HG02973 (cell line): ENCODE data around the gene TRAK1.

Experiments
- ATAC-seq: cut with Tn5 transposase; IDR thresholded peaks from one replicate; pipeline ENCODE4 v1.9.1; 2021; ENCODE audit warnings: moderate library complexity; ENCODE audit not compliant: unreplicated experiment

Gene TRAK1

DNA sequence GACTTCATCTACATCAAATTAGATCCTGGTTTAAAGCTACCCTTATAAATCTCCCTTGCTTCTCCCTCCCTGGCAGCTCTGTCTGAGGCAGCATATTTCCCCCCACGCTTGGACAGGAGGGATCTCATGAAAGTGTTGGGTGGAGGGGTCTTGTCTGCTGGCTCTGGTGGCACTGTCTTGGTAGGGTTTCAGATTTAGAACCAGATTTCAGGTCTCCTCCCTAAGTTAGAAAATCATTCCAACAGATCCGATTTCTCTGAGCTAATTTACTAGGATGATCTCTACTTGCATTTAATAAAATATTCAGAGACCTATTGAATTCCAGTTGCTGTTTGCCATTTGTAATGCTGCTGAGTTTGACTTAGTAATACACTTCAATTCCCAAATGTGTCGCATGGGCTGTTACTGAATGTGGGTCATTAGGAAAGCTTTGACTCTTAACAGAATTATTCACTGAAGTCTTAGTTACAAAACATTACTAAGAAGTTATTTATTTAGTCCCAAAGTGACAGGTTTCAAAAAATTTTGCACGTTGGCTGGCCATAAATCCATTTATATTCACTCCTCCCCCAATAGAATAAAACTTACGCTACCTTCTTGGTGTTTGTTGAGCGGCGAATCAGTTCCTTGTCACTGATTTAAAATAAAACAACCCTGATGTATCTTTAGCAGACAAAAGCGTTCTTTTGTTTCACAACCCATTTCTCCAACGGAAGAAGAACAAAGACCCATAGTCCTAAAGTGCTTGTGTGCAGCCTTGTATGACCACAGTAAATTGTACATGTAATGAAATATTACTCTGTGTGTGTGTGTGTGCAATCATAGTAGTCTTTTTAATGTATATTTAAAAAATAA lies 84.5 kb downstream of the TRAK1 start:
- ATAC-seq, result no peak

DNA sequence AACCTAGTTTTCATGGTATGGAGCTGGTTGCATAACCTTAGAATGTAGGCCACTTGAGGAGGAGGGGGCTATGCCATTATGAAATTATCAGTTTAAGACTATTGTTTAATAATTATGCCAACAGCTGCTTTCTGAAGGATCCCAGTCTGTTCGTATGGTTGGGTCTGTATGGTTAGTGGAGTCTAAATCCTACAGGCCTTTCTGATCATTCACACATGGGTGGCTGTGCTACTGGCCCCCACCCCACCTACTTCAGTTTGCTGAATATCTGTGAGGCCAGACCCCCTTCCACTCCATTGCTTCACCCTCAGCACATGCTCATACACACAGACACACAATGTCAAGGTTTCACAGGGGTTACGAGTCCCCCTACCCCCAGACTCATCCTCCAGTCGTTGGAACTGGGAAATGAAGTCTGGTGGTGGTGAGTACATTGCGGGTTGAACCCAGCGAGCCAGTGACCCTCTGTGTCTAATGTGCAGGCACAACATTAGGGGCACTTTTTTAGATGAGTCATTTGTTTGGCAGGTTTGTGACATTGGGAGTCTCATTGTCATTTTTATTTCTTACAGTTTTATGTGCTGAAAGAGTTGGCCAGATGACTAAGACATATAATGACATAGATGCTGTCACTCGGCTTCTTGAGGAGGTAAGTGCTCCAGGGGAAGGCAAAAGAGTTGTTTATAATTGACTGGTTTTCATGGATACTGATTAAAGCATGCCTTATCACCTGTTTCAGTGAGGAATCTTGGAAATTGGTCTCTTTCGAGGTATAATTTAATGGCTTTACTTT lies 85.3 kb downstream of the TRAK1 start:
- no peak for ATAC-seq

DNA sequence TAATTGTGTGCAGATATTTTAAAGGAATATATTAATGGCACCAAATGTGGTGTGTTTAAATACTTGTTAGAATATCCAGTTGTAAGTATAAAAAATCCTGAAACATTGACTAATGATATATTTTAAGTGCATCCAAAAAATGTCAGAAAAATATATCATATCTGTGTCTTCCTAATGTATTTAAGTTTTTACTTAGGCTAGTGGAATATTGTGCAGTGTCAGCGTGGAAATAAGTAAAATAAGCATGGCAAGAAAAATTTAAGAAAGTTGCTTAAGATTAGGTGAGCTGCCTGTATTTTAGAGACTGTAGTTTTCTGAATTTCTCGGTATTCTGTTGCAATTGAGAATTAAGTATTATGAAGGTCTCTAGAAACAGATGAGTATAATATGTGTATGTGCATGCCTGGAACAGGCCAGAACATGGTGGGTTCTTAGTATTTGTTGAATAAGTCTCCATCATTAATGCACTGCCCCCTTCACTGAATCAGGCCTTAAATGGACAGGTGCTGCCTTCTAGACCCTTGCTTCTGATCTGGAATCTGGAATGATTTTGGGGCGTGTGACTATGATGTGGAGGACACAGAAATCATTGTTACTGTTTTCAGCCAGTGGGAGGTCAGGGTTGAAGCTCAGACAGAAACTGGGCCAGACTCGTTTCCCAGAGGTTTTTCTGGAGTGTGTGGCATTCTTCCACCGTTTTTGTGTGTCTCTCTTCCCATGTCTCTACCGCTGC lies 86.1 kb downstream of the TRAK1 start:
- no peak for ATAC-seq

DNA sequence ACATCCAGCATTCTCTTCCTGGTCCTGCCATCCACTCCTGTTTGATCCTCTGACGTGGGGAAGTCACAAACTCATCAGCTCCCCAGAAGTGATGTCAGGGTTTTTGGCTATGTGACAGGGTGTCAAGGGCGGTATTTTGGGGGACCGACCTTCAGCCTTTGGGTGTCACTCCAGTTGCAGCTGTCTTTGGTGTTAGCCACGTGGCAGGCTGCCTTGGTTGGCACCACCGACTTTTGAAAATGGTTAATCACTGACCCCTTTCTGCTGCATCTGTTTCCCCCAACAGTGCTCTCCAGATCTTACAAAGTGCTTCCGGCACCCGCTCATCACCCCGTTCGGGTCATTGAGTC lies 86.6 kb downstream of the TRAK1 start:
- no peak for ATAC-seq

DNA sequence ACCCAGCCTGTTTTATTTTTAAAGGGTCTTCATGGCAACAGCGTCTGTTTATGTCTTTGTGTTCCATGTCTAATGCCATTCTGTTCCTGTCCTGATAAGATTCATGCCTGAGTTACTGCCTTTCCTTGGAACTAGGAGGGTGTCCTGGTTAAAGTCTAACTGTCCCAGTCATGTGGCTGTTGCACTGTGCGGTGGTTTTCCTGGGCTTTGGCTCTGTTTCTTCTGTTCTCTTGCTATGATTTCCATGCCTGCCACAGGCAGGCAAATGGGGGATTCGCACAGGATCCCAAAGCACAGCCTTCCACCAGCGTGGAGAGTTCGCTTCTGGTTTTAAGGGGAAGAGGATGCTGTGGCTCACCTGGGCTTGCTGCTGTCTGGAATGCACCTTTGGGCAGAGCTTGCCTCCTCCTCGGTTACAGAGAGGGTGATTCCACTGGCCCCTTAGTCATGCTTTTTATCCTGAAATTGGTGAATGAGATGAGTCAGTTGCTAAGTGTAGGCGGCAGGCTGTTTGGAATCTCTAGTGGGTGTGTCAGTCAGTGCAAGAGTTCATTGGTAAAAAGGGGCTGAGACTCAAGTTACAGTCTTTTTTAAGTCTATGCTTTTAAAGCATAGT lies 88.1 kb downstream of the TRAK1 start:
- ATAC-seq, result no peak

DNA sequence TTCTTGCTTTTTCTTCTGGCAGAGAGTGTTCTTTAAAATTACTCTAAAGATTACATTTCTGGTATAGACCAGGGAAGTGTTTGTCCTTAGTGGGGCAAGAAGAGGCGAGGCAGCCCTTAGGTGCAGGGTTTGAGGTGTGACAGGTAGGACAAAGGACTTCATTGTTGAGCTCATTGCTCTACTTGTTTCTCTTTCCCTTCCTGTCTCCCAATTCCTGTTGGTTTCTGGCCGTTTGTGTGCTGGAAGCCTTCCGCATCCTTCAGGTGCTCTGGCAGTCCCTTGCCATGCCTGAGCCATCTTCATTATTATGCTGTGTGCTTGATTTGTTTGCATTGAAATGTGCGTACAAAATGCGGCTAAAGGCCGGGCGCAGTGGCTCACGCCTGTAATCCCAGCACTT lies 89.7 kb downstream of the TRAK1 start:
- no peak for ATAC-seq

DNA sequence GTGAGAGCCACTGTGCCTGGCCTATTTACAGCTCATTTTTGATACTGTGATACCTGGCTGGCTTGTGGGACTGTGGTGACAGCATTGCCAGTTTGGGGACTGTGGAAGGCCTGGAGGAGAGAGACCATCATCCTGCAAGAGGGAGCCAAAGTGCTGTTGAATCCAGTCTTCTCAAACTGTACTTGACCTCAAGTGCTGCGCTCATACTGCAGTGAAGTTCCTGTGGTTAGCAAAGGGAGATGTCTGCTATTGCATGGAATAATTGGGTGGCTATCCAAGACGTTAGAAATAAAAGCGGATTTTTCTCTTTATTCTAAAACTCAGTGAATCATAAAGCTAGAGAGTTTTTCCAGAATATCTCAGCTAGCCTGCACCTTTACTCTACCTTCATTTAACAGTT lies 91.4 kb downstream of the TRAK1 start:
- ATAC-seq, result no peak

DNA sequence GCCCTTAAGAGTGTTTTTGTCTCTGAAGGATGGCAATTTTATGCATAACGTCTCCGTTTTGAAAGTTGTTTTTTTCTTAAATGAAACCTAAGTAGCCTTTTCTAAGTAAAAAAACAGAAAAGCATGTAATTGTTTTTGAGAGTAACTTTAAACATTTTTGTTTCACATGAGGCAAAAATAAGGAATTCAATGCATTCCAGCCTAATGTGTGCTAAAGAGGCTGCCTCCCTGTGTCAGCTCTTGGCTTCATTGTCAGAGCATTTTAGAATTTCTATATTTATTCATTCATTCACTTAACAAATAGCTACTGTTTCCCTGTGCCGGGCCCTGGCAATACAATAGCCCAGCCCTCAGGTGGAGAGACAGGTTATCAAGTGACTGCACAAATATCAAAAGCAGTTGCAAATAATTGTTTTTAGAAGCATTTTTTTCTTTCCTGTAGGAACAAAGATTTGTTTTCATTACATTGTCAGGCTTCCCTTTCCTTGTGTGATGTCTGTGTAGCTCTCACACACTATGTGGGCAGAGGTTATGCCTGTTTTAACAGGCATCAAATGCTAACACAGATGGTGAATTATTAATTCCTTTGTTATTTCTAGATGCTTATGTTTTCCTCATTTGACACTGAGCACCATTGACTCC lies 93.0 kb downstream of the TRAK1 start:
- no peak for ATAC-seq

DNA sequence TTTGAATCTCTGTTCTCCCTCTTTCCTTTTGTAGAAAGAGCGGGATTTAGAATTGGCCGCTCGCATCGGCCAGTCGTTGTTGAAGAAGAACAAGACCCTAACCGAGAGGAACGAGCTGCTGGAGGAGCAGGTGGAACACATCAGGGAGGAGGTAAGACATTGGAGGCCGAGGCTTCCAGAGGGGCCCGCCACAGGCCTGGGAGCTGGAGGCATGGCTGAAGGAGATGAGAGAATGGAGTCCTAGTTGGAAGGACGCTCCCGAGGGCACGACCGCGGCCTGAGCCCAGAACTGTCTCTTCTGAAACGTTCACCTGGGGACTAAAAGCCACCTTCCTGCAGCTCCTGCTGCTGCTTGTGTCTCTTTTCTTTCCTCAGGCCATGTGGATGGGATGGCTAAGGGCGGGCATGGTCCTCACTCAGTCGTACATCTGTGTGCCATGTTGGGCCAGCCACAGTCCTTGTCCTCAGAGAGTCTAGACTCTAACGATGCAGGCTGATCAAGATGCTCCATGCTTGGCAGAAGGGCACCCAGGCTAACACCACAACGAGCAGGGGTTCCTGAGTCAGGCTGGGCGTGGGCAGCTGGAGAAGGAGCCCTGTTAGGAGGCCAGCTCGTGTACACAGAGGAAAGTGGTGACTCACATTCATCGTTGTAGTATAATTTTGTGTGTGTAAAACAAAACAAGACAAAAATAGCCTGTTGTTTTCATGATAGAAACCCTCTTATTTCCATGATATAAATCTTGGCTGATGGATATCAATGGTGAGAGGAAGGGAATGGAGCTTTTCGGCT lies 93.7 kb downstream of the TRAK1 start:
- ATAC-seq, result no peak

DNA sequence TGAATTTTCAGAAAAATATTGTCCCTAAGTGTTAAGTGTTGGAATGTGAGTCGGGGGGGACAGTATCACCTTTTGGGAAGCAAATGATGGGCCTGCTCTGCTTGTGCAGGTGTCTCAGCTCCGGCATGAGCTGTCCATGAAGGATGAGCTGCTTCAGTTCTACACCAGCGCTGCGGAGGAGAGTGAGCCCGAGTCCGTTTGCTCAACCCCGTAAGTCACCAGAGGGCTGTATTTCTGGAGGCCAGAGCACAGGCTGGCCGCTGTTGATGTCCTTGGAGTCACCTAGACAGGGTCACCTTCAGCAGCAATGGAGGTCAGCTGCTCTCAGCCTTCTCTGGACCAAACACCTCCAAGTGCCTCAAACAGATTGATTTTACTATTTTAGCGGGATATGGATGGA lies 96.8 kb downstream of the TRAK1 start:
- ATAC-seq, result no peak

DNA sequence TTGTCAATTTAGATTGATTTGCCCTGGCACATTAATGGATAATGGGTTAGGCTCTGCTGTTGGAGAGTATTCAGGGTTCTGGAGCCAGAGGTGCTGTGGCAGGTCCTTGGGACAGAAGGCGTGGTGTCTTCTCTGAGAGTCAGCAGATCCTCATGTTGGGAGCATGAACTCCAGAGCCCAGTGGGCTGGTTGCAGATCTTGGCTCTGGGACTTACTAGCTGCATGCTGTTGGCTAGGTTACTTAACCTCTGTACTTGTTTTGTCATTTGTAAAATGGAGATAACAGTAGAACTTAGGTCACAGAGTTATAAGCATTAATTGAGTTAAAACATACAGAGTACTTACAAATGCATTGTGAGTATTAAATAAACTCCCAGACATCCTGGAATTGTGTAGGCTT lies 97.2 kb downstream of the TRAK1 start:
- no peak for ATAC-seq

DNA sequence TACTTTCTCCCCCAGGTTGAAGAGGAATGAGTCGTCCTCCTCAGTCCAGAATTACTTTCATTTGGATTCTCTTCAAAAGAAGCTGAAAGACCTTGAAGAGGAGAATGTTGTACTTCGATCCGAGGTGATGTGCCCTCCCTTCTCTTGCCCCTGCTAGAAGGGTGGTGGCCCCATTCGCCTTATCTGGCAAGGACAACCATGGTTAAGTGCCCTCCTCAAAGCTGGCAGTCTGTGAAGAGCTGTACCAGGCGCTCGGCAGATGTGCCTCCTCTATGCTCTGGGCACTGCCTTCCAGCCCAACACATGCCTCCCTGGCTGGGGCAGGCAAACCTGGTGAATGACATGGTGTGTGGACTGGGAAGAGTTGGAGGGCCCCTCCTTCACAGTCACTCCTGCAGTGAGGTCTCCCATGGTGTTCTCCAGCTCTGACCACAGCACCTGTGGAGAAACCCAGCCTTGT lies 97.9 kb downstream of the TRAK1 start:
- ATAC-seq, result no peak

DNA sequence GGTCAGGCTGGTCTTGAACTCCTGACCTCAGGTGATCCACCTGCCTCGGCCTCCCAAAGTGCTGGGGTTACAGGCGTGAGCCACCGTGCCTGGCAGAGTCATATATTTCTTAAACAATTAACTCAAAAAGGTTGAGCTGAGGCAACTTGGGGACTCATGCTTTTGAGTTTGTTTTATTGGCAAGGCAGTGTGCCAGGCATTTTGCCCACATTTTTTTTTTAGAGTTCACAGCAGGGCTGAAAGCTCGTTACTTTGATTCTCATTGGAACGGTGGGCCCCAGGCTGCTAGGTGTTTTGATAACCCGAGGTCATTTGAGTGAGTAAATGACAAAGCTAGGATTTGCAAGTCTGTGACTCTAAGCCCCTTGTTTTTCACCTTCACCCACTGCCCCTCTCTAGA lies 98.6 kb downstream of the TRAK1 start:
- no peak for ATAC-seq

DNA sequence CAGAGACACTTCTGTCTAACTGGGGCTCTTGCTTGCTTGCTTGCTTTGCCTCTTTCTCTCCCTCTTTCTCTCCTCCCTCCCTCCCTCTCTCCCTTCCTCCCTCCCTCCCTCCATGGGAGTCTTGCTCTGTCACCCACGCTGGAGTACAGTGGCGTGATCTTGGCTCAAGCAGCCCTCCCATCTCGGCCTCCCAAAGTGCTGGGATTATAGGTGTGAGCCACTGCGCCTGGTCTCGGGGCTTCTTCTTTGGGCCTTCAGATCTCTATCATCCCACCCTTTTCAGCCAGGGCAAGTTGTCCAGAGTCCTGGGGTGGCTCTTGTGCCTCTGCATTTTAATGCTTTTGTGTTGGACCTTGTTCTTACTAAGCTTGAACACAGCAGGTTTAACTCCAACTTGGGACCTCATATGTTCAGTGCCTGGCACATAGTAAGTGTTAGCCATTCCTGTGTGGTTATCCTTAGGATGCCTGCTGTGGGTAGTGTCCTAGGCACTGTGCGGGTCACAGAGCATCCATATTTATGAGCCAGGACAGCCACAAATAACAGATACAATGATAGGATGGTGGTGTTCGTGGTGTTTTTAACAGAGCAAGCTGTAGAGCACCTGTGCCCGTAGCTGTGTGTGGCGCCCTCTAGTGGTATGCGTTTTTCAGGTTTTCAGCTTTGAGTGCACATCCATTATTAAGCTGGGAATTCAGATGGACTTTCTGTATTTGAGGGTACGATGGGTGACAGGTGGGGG lies 99.7 kb downstream of the TRAK1 start:
- no peak for ATAC-seq

DNA sequence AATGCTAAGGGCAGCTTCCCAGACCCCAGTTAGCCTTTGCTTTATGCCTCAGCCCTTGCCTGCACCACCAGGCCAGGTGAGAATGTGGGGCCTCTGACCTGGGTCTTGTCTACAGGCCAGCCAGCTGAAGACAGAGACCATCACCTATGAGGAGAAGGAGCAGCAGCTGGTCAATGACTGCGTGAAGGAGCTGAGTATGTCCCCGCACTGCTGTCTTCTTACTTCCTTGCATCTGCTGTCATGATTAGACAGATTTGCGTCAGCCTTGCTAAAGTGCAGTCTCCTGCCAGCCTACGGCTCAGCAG lies 100.2 kb downstream of the TRAK1 start:
- no peak for ATAC-seq

DNA sequence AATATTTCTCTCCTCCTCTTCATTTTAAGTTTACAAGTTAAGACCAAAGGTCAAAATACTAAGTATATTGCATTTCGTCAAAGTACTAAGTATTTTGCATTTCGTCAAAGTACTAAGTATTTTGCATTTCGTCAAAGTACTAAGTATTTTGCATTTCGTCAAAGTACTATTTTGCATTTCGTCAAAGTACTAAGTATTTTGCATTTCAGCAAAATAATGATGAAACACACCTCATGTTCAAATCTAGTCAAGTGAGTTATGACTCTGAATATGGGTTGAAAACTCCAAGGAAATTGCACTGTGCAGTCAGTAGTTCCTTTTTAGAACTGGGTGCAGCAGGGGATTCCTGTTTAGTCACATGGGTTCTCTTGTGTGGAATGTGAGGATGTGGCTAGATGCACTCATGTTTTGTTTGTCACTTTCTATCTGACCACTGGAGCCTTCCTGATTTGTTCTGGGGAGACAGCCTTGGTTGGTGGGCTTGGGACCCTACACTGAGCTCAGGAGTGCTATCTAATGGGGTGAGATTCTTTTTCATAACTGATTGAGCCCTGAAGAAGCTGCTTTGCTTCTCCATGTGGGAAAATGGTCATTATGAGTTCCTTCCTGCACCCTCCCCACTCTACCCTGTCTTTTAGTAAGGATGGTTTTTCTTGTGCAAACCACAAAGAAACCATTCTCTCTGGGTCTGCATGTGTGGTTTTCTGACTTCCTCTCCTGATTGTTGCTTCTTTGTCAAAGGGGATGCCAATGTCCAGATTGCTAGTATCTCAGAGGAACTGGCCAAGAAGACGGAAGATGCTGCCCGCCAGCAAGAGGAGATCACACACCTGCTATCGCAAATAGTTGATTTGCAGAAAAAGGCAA lies 101.4 kb downstream of the TRAK1 start:
- peak; percentile 40 for ATAC-seq

DNA sequence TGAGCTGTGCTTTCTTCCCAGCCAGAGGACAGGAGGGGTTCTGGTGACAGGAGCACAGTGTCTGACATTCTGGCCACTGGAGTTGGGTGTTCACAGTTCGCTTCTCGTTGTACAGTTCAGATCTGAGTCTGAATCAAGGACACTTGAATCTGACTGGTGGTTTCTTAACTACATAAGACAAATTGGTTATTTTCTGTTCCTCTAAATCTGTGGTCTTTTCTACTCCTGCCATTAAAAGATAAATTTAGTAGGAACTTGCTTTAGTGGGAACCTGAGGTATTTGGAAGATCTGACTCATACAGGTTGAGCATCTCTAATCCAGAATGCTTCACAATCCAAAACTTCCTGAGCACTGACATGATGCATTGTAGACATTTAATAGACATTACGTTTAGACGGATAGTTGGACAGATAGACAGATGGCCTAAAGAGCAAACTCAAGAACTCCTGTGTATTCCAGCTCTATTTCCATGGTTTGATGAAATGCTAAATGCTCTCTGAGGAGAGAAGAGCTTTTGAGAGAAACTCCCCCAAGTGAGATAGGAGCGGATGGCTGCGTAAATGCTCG lies 103.9 kb downstream of the TRAK1 start:
- ATAC-seq, result no peak

DNA sequence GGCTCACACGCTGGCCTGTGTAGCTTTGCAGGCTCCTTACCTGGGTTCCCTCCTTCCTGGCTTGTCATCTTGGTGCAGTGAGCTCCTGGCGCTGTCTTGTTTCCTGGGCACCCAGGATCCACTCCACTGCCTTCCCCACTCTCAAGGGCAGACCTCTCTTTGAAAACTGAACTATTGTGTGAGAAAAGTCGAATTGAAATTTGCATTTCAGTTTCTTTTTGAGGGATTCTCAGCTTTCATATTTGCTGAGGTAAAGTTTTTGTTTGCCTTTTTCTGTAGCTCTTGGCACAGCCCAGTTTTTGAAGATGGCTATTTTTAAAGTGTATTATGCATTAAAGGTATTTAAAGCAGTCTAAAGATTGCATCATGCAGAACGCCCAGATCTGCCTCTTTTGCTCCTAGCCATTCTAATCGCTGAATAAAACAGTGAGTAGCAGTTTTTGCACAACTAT lies 104.7 kb downstream of the TRAK1 start:
- ATAC-seq, result peak; percentile 67
